Endodermal cell (in vitro differentiated cells): ENCODE data around the gene SEC11A. TPM values are rescaled to one million over a fixed set of nuclear protein-coding genes. Genes with fewer than 3 reads are reported as not detected.

Source experiments
- DNase-seq: peaks from one replicate; pipeline ENCODE4 v3.0.0-alpha.2; 2017
- H3K27ac ChIP-seq: 2 replicates; pipeline ENCODE4 v1.5.1; 2013; ENCODE audit warnings: mild to moderate bottlenecking, low read depth, low read length, moderate library complexity
- H3K27me3 ChIP-seq: 2 replicates; pipeline ENCODE4 v1.6.1; 2013; ENCODE audit warnings: mild to moderate bottlenecking, low read length, moderate library complexity; ENCODE audit not compliant: insufficient read depth, control insufficient read depth, poor library complexity, severe bottlenecking
- H3K36me3 ChIP-seq: 2 replicates; pipeline ENCODE4 v1.7.0; 2013; ENCODE audit warnings: mild to moderate bottlenecking, low read length, moderate library complexity; ENCODE audit not compliant: control insufficient read depth, insufficient read depth
- H3K4me1 ChIP-seq: one replicate; pipeline ENCODE4 v1.7.0; 2013; ENCODE audit warnings: low read length; ENCODE audit not compliant: control insufficient read depth, insufficient read depth
- H3K4me3 ChIP-seq: 2 replicates; pipeline ENCODE4 v1.5.1; 2013; ENCODE audit warnings: mild to moderate bottlenecking, low read length, moderate library complexity
- H3K9ac ChIP-seq: 2 replicates; pipeline ENCODE4 v1.6.1; 2013; ENCODE audit warnings: mild to moderate bottlenecking, low read length, moderate library complexity; ENCODE audit not compliant: poor library complexity, severe bottlenecking; ENCODE audit errors: extremely low read depth
- H3K9me3 ChIP-seq: 2 replicates; pipeline ENCODE4 v1.6.1; 2013; ENCODE audit warnings: mild to moderate bottlenecking, low read length, moderate library complexity; ENCODE audit not compliant: control insufficient read depth
- H3K27ac Mint-ChIP-seq: 2 replicates; pipeline ENCODE4 v1.8.0; 2020; ENCODE audit warnings: mixed read lengths
- H3K27me3 Mint-ChIP-seq: 2 replicates; pipeline ENCODE4 v1.8.0; 2021; ENCODE audit warnings: mild to moderate bottlenecking, mixed read lengths; ENCODE audit not compliant: insufficient read depth
- H3K36me3 Mint-ChIP-seq: 2 replicates; pipeline ENCODE4 v1.8.0; 2020; ENCODE audit warnings: low read depth, mixed read lengths
- H3K4me1 Mint-ChIP-seq: 2 replicates; pipeline ENCODE4 v1.8.0; 2020; ENCODE audit warnings: mixed read lengths
- H3K4me3 Mint-ChIP-seq: 2 replicates; pipeline ENCODE4 v1.8.0; 2020; ENCODE audit warnings: mild to moderate bottlenecking, moderate library complexity, mixed read lengths
- H3K9me3 Mint-ChIP-seq: 2 replicates; pipeline ENCODE4 v1.8.0; 2020; ENCODE audit warnings: mild to moderate bottlenecking, mixed read lengths
- WGBS, 2 experiments: methylation state at CpG; one replicate each; pipeline versions ENCODE4 v1.1.5 to v1.1.7; 2013; ENCODE audit warnings: missing lambda C conversion rate in 2 of 2, mixed read lengths in 1 of 2; ENCODE audit not compliant: insufficient coverage in 1 of 2, insufficient read length in 1 of 2; 5-methylcytosine and 5-hydroxymethylcytosine counted together
- long read RNA-seq, 4 experiments: library from polyadenylated mRNA in 2 of 4; library from RNA in 1 of 4; library from capped mRNA in 1 of 4; stranded (forward) in 3 of 4; unstranded in 1 of 4; transcript quantifications; one replicate each; pipeline ENCODE4 v2.0.0, GENCODE V29; 2020 to 2021; ENCODE audit warnings: inconsistent platforms in 1 of 4
- polyA plus RNA-seq, 2 experiments: library from polyadenylated mRNA; stranded (reverse); fragments of 50-300 nt; gene quantifications; one replicate each; pipeline ENCODE4 v1.2.3, GENCODE V29; 2013
- total RNA-seq, 2 donors: library from RNA; stranded (reverse); fragmentation: NEBNext Ultra II Directional in 1 of 2; extraction: Animal tissue kit (Norgen Biotek cat#: 25700) in 1 of 2; gene quantifications; 2 replicates in 1 of 2; 3 replicates in 1 of 2; pipeline ENCODE4 v1.2.1, GENCODE V29; 2021
- TF ChIP-seq, protein P1 (sequence below): fragments of 200-600 bp; sonication (generic); conservative IDR thresholded peaks from 2 replicates; pipeline ENCODE4 v1.5.0; 2021; ENCODE audit warnings: antibody characterized with exemption, mild to moderate bottlenecking

SEC11A gene
- total RNA-seq, result 100 to 1,000 TPM; 192 to 197 TPM
- polyA plus RNA-seq (2013, experiment 1 of 2), result 227 TPM
- 194 TPM for polyA plus RNA-seq (2013, experiment 2 of 2)
- long read RNA-seq, experiment 1, transcript SEC11A-201 (6 exons, 1,656 nt), result major isoform, 123 of 158 reads
- long read RNA-seq, experiment 1, transcript SEC11A-206 (2 exons, 3,626 nt), result minor isoform, 6 of 158 reads
- long read RNA-seq, experiment 1, partial matches to known transcripts, result 6 of 158 reads
- long read RNA-seq, experiment 1, other reads (novel, unspliced or antisense), result 6 of 158 reads
- long read RNA-seq, experiment 2, transcript SEC11A-201 (6 exons, 1,656 nt), result major isoform, 84 of 91 reads
- long read RNA-seq, experiment 2, partial matches to known transcripts, result 1 of 91 reads
- long read RNA-seq, experiment 2, other reads (novel, unspliced or antisense), result 1 of 91 reads
- long read RNA-seq, experiment 3, transcript SEC11A-201 (6 exons, 1,656 nt), result major isoform, 231 of 256 reads
- long read RNA-seq, experiment 3, transcript SEC11A-202 (7 exons, 1,223 nt), result minor isoform, 9 of 256 reads
- long read RNA-seq, experiment 3, partial matches to known transcripts, result 0 of 256 reads
- long read RNA-seq, experiment 3, other reads (novel, unspliced or antisense), result 9 of 256 reads
- long read RNA-seq, experiment 4, transcript SEC11A-206 (2 exons, 3,626 nt), result minor isoform, 7 of 982 reads
- long read RNA-seq, experiment 4, transcript SEC11A-205 (5 exons, 882 nt), result minor isoform, 20 of 982 reads
- long read RNA-seq, experiment 4, transcript SEC11A-201 (6 exons, 1,656 nt), result major isoform, 904 of 982 reads
- long read RNA-seq, experiment 4, transcript SEC11A-202 (7 exons, 1,223 nt), result minor isoform, 10 of 982 reads
- long read RNA-seq, experiment 4, partial matches to known transcripts, result 14 of 982 reads
- long read RNA-seq, experiment 4, other reads (novel, unspliced or antisense), result 14 of 982 reads

- Mint-ChIP-seq H3K27ac (peak within 1 kb of the TSS; percentile 98), H3K9me3 (no peaks in the 10 kb centered on the region), H3K4me3 (peak within 1 kb of the TSS; percentile 99), H3K36me3 (peaks cover 15% of the 10 kb centered on the region), H3K27me3 (no peaks in the 10 kb centered on the region), H3K4me1 (peaks cover 19% of the 10 kb centered on the region)
- H3K9ac ChIP-seq, result peak within 1 kb of the TSS; percentile 84
- no peaks in the 10 kb centered on the region for H3K9me3 ChIP-seq
- H3K27me3 ChIP-seq, result no peaks in the 10 kb centered on the region
- no peaks in the 10 kb centered on the region for H3K4me1 ChIP-seq
- H3K27ac ChIP-seq, result peak within 1 kb of the TSS; percentile 74
- 0 to 1% methylated on average over 21 to 57 of the region's 57 CpGs for WGBS, 2 experiments
- peak; percentile 99 for DNase-seq
- TF ChIP-seq, protein P1, sequence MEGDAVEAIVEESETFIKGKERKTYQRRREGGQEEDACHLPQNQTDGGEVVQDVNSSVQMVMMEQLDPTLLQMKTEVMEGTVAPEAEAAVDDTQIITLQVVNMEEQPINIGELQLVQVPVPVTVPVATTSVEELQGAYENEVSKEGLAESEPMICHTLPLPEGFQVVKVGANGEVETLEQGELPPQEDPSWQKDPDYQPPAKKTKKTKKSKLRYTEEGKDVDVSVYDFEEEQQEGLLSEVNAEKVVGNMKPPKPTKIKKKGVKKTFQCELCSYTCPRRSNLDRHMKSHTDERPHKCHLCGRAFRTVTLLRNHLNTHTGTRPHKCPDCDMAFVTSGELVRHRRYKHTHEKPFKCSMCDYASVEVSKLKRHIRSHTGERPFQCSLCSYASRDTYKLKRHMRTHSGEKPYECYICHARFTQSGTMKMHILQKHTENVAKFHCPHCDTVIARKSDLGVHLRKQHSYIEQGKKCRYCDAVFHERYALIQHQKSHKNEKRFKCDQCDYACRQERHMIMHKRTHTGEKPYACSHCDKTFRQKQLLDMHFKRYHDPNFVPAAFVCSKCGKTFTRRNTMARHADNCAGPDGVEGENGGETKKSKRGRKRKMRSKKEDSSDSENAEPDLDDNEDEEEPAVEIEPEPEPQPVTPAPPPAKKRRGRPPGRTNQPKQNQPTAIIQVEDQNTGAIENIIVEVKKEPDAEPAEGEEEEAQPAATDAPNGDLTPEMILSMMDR, result no peak
- H3K4me3 ChIP-seq, result peak within 1 kb of the TSS; percentile 93
- peaks cover 27% of the 10 kb centered on the region for H3K36me3 ChIP-seq
Measured at GRCh38 chr15:84716036-84716732, at the start of gene SEC11A. Gene SEC11A (minus strand): TSS chr15:84716139. CDS start chr15:84716075, 64 bp downstream.

GRCh38 chr15:84765675-84766074, 49.7 kb upstream of the SEC11A start:
- no peak overlapping the region for H3K27ac ChIP-seq
- H3K9ac ChIP-seq, result no peak overlapping the region
- Mint-ChIP-seq H3K36me3 (peaks cover 36% of the 10 kb centered on the region), H3K27me3 (no peaks in the 10 kb centered on the region), H3K9me3 (no peaks in the 10 kb centered on the region), H3K4me3 (no peak overlapping the region), H3K4me1 (peaks cover 9% of the 10 kb centered on the region), H3K27ac (no peak overlapping the region)
- TF ChIP-seq, protein P1, result no peak
- WGBS, 2 experiments, result 94 to 100% methylated on average over 3 to 4 of the region's 4 CpGs
- no peaks in the 10 kb centered on the region for H3K9me3 ChIP-seq
- H3K36me3 ChIP-seq, result peaks cover 57% of the 10 kb centered on the region
- H3K27me3 ChIP-seq, result no peaks in the 10 kb centered on the region
- no peak overlapping the region for H3K4me3 ChIP-seq
- no peak for DNase-seq
- peaks cover 10% of the 10 kb centered on the region for H3K4me1 ChIP-seq

DNA sequence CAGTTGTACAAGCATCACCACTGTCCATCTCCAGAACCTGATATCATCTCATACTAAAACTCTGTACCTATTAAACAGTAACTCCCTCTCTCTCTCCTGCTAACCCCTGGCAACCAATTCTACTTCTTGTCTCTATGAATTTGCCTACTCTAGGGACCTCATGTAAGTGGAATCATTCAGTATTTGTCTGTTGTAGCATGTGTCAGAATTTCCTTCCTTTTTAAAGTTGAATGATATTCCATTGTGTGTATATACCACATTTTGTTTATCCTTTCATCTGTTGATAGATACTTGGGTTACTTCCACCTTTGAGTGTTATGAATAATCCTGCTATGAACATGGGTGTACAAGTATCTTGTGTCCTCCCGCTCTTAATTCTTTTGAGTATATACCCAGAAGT, 49.0 kb upstream of the SEC11A start:
- TF ChIP-seq, protein P1, result no peak
- Mint-ChIP-seq H3K36me3 (peaks cover 36% of the 10 kb centered on the region), H3K4me3 (no peak overlapping the region), H3K27ac (no peak overlapping the region), H3K27me3 (no peaks in the 10 kb centered on the region), H3K9me3 (no peaks in the 10 kb centered on the region), H3K4me1 (peaks cover 6% of the 10 kb centered on the region)
- Histone ChIP-seq H3K27me3 (no peaks in the 10 kb centered on the region), H3K4me1 (peaks cover 10% of the 10 kb centered on the region), H3K4me3 (no peak overlapping the region), H3K27ac (no peak overlapping the region), H3K9me3 (no peaks in the 10 kb centered on the region), H3K9ac (no peak overlapping the region), H3K36me3 (peaks cover 57% of the 10 kb centered on the region)
- WGBS, 2 experiments, result 86 to 100% methylated on average over 1 of the region's 1 CpG
- DNase-seq, result no peak
